HG02763 (cell line): ENCODE results near the gene EBF3.

ENCODE experiments used
- ATAC-seq: cut with Tn5 transposase; IDR thresholded peaks from one replicate; pipeline ENCODE4 v1.9.1; 2021; ENCODE audit warnings: mild to moderate bottlenecking, moderate library complexity; ENCODE audit not compliant: unreplicated experiment

The EBF3 gene

DNA sequence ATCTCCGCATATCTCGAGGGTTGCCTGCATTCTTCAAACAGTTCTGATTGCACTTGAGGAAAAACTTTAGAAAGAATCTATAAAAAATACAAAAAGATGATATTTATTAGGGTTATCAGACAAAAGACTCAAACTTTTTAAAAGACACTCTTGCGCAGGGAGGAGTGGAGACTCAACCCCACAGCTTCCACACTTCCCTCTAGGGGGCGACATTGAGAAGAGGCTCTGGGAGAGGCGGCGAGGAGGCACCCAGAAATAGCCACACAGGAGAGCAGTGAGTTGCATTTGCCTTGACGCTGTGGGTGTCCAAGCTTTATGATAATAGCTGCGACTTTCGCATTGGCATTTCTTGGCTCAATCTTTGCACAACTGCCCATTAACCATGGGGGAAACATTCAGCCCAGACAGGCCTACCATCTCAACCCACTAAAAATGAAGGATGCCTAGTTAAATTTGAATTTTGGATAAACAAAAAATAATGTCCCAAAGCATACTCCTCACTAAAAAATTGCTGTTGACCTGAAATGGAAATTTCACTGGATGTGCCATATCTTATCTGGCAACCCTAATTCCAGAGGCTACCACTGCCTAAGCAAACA, 86.2 kb downstream of the EBF3 start:
- ATAC-seq: no peak

DNA sequence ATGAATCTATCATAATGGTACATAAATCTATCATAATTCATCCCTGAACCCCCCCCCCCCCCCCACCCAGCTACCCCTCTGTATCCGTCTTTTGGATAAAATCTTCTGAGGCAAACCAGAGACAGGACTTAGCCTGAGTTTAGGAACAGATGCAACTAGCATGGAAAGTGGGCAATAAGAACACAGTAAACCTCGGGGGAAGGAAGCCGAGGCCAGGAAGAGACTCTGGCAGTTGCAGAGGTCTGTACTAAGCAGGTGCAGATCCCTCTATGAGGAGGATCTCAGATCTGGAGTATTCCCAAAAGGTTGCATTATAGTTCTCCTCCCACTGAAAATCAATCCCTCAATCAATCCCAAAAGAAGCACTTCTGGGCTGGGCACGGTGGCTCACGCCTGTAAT, 87.2 kb downstream of the EBF3 start:
- no peak for ATAC-seq

DNA sequence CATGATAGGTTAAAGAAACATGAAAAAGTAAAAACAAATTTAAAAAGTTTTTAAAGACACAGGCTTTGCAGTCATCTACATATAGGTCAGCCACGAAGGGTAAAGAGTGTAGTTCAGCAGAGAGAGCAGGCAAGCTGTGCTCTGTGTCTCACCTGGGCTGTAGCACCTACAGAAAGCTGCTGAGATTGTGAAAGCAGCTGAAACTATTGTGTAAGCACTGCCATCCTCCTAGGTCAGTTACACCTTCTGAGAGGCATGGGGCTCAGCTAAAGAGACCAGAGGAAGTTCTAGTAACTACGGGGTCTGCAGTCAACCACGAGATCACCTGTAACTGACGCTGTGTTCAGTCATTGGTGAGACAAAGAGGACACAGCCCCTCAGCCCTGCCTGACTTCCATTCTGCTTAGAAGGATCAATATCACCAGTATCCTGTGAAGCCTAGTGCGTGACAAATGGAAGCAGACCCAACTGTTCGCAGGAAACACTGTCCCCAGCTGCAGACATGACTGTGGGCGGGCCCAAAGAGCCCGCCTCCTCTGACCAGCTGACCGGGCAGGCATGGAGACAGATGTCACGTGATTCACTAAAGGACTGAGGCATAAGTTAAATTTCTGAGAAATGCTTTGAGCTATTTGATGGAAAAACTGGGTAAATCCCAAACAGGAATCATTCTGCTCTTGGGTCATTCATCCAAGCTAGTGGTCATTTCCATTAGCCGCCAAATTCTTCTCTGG, 87.9 kb downstream of the EBF3 start:
- no peak for ATAC-seq

DNA sequence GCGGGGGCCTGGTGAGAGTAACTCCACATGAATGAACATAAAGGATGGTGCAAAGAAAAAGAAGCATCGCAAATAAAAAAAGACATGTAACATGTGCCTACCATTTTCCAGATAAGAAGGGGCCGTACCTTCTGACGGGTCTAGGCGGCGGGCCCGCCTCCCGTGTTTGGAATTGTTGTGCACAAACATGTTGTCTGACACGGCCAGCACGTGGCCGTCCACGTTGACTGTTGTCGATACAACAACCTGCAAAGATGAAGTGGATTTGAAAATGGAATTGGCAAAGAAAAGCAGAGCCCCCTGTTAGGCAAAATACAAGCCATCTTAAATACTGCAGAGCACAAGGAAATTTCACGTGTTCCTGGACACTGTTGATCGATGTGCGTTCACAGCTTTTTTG, 90.7 kb downstream of the EBF3 start:
- ATAC-seq: no peak

DNA sequence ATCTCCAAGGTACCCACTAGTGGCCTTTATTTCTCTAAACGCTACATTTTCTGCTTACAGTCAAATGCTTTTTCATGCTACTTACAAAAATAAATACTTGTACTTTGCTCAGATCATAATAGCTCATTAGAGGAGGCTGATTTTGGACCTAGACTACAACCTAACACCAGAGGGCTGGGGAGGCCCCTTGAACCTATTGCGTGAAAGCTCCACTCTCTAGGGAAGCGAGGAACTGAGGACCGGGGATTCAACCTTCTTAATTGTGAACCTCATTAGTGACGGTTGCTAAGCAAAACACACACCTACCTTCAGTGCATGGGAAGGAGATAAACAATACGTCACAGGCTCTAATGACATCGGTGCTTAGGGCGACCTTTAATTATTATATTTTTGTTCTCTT, 92.1 kb downstream of the EBF3 start:
- no peak for ATAC-seq

DNA sequence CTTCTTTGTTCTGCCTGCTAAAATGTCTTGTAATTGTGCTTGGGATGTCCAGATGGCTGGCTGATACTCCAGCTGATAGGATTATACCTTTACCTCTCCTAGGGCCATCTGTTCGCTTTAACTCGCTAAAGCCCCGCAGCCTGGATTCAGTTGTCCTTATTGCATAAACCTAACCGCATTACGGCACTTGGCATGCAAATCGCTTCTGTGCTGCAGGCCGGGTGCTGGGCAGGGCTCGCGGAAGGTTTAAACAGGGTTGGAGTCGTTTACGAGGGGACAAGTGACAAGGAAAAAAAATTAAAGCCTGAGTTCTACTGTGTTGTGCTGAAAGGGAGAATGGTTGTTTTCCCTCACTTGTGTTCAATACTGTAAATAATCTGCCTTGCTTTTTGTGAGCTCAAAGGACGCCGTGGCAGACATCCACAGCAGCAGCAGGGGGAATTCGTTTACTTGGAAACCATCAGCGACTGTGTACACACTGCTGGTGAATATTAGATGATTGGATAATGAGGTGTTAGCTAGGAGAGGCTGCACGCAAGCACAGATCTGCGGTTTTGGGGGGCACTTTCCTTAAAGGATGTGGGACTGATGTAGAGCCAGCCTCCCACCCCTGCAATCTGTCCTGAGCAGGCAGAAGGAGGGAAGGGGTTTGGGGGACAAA, 93.0 kb downstream of the EBF3 start:
- no peak for ATAC-seq

DNA sequence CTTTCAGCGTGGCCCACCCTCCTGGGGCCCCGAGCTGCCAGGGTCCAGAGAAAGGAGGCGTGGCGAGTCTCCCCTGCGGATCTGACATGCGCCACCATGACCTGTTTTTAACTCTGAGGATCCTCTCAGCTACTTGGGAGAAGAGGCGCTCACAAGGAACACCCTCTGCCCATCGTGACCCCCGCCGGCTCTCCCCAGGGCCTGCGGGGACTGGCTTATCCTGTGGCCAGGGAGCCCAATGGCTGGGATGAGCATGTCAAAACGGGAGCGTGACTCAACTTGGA, 93.7 kb downstream of the EBF3 start:
- no peak for ATAC-seq

DNA sequence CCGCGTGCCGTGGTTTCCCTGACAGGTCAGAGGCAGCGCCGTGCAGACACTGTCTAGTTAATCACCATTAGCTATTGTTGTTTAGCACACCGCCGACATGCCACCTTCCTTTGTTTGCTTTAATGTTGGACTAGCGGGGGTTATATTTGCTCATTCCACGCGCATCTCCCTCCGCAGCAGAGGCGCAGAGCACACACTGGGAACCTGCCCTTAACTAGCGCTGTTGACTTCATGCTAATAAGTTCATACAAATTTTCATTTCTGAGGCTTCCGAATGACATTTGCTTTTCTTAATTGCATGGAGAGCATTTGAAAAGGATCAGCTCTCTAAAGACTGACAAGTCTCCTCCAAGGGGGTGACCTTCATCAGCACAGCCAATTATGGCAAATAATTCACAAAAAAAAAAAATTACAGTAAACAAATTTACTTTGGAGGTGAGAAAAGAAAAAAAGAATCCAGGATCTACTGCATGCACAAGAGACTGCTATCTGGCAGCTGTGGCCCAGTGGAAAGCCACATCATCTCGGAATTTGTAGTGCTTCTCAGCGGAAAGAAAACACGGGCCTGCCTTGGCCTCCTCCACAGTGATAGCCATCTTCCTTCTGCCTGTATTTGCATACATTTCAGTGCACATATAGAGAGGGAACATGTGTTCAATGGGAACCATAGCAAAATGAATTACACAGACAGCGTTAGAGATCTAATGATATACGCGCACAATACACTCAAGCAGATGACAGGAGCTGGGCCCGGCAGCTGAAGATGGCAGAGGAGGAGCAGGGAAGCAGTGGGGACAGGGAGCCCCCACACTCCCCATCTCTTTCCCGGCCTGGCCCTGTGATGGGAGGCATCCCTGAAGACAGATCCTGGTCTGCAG, 94.2 kb downstream of the EBF3 start:
- ATAC-seq: no peak

DNA sequence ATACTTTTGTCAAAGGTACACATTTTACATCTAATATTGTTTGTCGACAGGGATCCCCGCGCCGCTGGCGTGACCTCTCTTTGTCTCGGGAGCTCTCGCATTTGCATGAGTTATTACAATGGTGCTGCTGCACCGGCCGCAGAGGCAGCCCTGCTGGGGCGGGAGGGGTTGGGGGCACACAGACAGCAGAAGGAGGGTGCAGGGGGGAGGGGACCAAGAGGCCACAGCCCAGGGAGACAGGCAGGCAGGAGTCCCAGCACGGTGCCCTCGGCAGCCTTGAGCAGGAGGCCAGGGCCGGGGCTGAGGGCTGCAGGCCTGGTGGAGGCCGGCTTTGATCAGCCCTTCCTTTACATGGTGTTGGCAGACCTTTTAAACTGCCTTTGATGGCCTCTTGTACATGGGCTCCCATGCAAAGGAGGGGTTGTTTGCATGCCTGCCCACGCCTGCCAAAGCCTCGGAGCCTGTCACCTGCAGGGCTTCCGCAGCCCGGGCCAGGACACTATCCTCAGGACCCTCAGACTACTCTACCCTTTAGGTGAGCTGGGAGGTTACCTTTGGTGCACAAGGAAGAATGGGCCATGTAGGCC, 95.5 kb downstream of the EBF3 start:
- no peak for ATAC-seq

DNA sequence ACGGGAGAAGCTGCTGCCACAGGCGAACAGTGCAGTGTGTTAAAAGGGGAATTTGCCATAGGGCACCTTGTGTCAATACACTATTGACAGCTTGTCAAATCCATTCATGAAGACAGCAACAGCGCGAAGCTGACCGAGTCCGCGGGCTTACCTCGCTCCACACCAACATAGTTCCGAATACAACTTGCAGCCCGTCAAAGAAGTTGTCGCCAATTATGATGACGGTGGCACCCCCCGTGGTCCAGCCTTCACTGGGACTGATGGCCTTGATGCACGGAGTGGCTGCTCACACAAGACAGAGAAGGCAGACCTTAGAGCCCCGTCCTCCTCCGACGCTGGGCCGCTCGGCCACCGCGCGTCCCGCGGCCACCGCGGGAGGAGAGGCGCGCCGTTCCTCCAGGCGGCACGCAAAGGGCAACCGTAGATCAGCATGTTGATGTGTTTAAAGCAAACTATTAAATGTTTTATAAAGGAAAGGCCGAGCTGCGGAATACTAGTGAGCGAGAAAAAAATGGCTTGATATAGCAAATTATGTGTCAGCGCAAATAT, 96.4 kb downstream of the EBF3 start:
- no peak for ATAC-seq

DNA sequence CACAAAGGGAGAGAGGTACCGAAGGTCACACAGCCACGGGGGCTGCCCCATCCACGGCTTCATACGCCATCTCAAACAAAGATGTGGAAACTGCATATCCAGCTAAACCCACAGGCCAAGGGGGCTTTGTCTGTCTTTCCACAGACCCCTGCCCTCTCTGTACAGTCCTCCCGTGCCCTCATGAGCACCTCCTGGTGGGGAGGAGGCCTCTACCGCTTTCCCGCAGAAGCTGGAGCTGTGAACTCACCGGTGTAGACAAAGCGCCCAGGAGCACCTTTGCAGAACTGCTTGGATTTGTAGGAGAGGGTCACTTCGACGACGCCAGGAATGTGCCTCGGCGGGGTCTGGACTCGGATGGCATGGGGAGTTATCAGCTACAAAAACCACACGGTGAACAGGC, 97.2 kb downstream of the EBF3 start:
- ATAC-seq: no peak

DNA sequence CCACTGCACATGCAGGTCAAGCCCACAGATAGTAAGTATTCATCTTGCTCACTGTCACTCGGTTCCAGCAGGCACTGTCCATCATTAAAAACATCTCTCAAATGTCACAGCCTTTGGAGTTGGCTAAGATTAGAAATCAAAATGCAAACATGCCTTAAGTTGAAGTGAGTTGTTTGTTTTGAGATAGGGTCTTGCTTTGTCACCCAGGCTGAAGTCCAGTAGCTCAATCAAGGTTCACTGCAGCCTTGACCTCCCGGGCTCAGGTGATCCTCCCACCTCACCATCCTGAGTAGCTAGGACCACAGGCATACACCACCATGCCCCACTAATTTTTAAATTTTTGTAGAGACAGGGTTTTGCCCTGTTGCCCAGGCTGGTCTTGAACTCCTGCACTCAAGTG, 98.1 kb downstream of the EBF3 start:
- no peak for ATAC-seq

DNA sequence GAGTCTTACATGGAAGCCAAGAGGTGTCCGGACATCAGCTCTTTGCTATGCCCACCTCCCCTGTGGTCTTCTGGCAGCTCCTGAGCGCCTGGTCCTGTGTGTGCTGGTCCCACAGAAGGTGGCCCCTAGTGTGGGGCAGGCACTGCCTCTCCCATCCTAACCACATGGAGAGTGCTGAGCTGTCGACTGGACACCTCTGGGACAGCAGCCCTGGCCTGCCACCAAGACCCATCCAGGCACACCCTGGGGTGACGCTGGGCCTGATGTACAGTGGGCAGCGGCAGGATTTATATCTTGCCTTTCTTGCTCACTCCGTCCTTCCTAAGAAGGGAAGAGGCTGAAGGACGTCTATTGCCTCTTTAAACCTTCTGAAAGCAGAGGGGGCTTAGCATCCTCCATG, 98.7 kb downstream of the EBF3 start:
- no peak for ATAC-seq

DNA sequence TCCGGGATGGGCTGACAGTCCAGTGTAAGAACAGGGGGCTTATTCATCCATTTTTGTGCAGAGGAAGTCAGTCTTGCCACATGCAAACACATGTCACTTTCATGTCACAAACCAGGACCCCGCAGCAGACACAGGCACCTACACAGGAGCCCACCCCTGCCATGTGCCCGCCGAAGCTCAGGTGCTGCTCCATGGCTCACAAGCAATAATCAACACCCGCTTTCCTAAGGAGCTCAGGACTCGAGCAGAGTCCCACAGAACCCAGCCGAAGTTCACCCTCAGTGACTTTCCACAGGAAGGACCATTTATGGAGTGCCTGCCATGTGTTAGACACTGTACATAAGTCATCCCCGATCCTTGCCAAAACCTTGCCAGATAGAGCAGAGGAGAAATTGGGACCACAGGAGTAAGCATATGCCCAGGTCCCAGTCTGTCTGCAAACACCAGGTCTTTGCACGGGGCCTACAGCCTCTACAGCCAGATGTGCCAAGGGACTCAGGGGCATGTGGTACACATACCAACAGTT, 99.4 kb downstream of the EBF3 start:
- ATAC-seq: no peak

DNA sequence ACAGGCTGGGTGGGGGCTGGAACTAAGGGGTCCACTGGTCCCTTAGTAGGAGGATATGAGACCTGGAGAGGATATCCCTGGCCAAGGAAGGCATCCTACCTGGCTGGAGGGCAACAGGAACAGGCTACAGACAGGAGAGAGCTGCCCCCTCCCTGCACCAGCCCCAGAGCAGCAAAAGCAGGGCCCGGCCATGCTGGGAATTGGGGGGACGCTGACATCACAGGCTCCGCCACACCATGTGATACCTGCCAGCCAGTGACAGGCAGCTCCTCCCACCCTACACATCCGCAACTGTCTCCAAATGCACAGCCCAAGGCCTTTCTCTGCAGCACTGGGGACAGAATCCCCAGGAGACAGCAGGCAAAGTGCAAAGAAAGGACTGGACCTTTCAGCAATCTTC, 100.0 kb downstream of the EBF3 start:
- no peak for ATAC-seq

DNA sequence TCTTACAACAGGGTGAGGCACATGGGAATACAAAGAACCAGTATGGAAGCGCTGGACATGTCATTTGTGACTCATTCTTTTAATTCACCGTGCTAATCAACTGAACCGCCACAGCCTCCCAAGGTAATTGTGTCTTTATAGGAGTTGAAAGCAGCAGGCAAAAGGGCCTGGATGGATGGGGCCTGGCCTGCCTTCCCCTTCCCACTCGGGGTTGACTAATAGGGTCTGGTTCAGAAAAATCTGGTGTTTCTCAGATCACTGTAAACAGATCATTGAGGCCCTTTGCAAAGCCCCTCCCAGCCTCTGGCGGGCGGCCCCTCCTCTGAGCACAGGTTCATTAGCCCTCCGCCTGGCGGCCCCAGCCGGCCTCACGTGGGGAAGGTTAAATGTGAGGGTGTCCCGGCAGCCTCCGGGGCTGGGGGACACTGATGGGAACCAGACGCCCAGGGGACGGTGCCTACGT, 100.8 kb downstream of the EBF3 start:
- ATAC-seq: no peak

DNA sequence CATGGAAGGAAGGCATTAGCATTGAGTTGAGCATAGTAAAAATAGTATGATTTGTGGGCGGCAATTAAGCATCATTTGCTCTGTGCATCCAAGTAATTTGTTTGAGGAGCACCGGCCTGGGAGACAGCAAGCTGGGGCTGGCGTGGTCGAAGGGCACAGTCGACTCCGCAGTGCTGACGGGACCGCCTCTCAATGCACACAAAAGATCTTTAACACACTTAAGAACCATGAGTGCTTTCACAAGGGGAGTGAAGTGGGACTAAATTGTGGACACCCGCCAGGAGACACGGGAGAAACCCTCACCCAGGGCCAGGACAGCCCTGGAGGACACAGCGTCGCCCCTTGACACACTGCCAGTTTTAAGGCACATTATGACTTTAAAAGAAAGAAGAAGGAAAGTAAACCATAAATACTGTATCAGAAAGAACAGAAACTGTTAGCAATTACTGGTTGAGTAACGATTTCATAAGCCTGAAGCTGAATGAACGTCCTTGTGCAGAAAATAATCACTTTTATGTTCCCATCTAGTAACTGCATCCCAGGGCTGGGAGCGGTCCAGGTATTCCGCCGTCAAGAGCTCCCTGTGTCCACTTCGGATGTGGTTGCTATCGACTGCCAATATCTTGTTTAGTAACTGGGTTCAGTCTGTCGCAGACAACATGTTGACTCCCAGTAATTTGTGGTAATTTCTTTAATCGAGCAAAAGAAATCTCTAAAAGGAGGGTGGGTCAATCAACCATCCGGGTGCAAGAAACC, 102.1 kb downstream of the EBF3 start:
- no peak for ATAC-seq

DNA sequence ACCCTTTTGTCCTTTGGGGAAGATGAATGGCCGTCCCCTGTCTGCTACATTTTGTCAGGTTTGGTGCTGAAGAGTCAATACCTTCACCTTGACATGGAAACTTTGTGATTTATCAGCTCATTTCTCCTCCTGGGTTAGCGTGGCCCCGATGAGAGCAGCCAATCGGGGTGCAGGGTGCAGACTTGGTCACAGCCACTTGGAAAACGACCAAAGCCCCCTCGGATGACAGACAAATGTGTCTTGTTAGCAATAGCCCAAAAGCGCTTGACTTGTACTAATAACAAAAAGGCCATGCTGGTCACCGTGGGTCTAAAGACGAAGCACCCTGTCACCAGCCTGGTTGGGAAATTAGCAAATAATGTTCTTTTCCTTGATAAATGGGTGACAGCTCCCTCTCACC, 103.7 kb downstream of the EBF3 start:
- ATAC-seq: no peak

DNA sequence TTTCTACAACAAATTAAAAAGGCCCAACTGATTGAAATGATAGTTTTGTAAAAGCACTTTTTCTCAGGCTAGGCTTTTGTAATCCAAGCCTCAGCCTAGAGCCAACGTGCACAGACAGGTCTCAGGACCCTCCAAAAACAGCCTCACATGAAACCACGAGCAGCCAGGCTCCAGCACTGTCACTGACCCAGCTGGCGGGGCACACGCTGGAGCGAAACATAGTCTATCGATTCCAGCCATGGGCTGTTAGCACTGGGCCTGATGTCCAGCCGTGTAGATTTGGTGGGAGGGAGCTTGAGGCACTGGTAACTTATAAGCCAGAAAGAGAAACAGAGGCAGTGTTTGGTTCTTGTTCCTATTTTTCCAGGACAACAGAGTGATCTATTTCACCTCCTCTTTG, 104.5 kb downstream of the EBF3 start:
- ATAC-seq: no peak
